Heart left ventricle (tissue), 13 donors: ENCODE measurements around the gene NID2.

Experiments used
- CTCF ChIP-seq, 12 donors: fragments of 200-600 bp; sonication (generic) in 4 of 12; IDR thresholded peaks; one replicate each; pipeline versions ENCODE4 v1.5.0 to v1.8.0; 2018 to 2022; ENCODE audit warnings: antibody characterized with exemption in 12 of 12, mild to moderate bottlenecking in 5 of 12
- POLR2A ChIP-seq, 2 donors: fragments of 450-650 bp; IDR thresholded peaks; one replicate each; pipeline ENCODE4 v1.6.1; 2017; ENCODE audit warnings: antibody characterized with exemption in 2 of 2, mild to moderate bottlenecking in 2 of 2, moderate library complexity in 2 of 2
- donor health status: ischemic (EF 13 %, LVEDD 7.1; RV severe dilation, severe dysfunction).
- donor health status: DM: no; HTN: yes; CAD: no.
- donor health status: DM: no; HTN: no; CAD: no.
- donor health status: ischemic (EF 25% LVEDD 6.9; RV normal size, moderate dysfunction).
- donor health status: ischemic (EF 25% LVEDD 5.7; RV mildly dilated, moderate dysfunction).
- donor health status: ischemic (EF 35%, LVEDD 5.7; RV mildly dilated, moderate dysfunction).
- donor health status: nonischemic (EF 11% LVEDD 7.7; RV severe dilation, severe dysfunction).
- donor health status: DM: yes; HTN: yes; CAD: no.
- donor health status: PGD.
- donor health status: ischemic (EF 29% LVEDD 5.4; RV normal size, mild dysfunction).
- donor health status: nonischemic (EF 23%, LVEDD 6.1; RV moderate dilation, normal function).

- TF ChIP-seq CTCF (IDR thresholded peaks at IDR 0.05) = no peak
- no peak for TF ChIP-seq POLR2A (IDR thresholded peaks at IDR 0.05)
Observed at GRCh38 chr14:51960866-51961265, 108.0 kb downstream of the NID2 start.
